Neural crest cell (in vitro differentiated cells): ENCODE measurements around the gene CRK. TPM values are rescaled to one million over a fixed set of nuclear protein-coding genes. Genes with fewer than 3 reads are reported as not detected.
"Not testable (repeated sequence)": the region's sequence is repeated elsewhere in the genome, so short reads cannot be mapped to it uniquely, and the experiment has no call there.

Experiments
- DNase-seq: peaks from one replicate; pipeline ENCODE4 v3.0.0; 2021; ENCODE audit warnings: low read depth, mixed read lengths, low spot score
- H3K27ac Mint-ChIP-seq: one replicate; pipeline ENCODE4 v1.8.0; 2021; ENCODE audit warnings: mild to moderate bottlenecking, mixed read lengths; ENCODE audit not compliant: unreplicated experiment
- H3K27me3 Mint-ChIP-seq: 2 replicates; pipeline ENCODE4 v1.8.0; 2021; ENCODE audit warnings: low read depth, mild to moderate bottlenecking, mixed read lengths
- H3K36me3 Mint-ChIP-seq: 2 replicates; pipeline ENCODE4 v1.8.0; 2021; ENCODE audit warnings: low read depth, mild to moderate bottlenecking, mixed read lengths
- H3K4me1 Mint-ChIP-seq: 2 replicates; pipeline ENCODE4 v1.8.0; 2021; ENCODE audit warnings: mixed read lengths
- H3K4me3 Mint-ChIP-seq: one replicate; pipeline ENCODE4 v1.8.0; 2021; ENCODE audit warnings: mild to moderate bottlenecking, mixed read lengths
- H3K9me3 Mint-ChIP-seq: 2 replicates; pipeline ENCODE4 v1.8.0; 2021; ENCODE audit warnings: mixed read lengths
- total RNA-seq: library from RNA; stranded (reverse); gene quantifications from 2 replicates; pipeline ENCODE4 v1.2.1, GENCODE V29; 2021
- TF ChIP-seq, protein P1 (sequence below): fragments of 200-600 bp; sonication (generic); conservative IDR thresholded peaks from 2 replicates; pipeline ENCODE4 v1.5.0; 2021; ENCODE audit warnings: antibody characterized with exemption, mild to moderate bottlenecking

CRK gene
- total RNA-seq, 1 donor from 2014 or later, result 58.5 TPM

GRCh38 chr17:1449412-1449967 lies 6.5 kb downstream of the CRK start:
- Mint-ChIP-seq H3K4me1 (peaks cover 32% of the 10 kb centered on the region), H3K36me3 (peaks cover 9% of the 10 kb centered on the region), H3K27ac (no peak overlapping the region)

DNA sequence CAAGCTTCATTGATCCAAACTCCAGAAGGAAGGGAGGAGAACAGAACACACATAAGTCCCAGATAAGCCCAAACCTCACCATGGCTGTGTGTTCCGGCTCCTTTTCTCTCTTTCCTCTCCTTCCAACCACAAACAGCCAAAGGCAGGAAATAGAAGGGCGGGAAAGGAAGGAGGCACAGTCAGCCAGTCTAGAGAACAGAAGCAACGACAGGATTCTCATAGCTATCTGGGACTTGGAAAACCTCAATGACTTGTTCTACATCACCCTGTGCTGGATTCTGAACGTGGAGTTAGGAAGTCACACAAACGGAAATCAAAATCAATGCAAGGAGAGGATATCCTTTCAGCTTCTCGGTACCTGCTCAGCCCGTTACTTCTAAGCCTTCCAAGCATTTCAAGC lies 9.0 kb downstream of the CRK start:
- peak overlapping the region; percentile 83 for H3K27ac Mint-ChIP-seq
- DNase-seq, result no peak
- H3K9me3 Mint-ChIP-seq, result no peaks in the 10 kb centered on the region
- H3K4me1 Mint-ChIP-seq, result peaks cover 16% of the 10 kb centered on the region
- no peak overlapping the region for H3K4me3 Mint-ChIP-seq
- TF ChIP-seq, protein P1, sequence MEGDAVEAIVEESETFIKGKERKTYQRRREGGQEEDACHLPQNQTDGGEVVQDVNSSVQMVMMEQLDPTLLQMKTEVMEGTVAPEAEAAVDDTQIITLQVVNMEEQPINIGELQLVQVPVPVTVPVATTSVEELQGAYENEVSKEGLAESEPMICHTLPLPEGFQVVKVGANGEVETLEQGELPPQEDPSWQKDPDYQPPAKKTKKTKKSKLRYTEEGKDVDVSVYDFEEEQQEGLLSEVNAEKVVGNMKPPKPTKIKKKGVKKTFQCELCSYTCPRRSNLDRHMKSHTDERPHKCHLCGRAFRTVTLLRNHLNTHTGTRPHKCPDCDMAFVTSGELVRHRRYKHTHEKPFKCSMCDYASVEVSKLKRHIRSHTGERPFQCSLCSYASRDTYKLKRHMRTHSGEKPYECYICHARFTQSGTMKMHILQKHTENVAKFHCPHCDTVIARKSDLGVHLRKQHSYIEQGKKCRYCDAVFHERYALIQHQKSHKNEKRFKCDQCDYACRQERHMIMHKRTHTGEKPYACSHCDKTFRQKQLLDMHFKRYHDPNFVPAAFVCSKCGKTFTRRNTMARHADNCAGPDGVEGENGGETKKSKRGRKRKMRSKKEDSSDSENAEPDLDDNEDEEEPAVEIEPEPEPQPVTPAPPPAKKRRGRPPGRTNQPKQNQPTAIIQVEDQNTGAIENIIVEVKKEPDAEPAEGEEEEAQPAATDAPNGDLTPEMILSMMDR, result no peak
- H3K36me3 Mint-ChIP-seq, result peaks cover 9% of the 10 kb centered on the region
- H3K27me3 Mint-ChIP-seq, result no peaks in the 10 kb centered on the region

More at GRCh38 chr17:1449412-1449967, 6.5 kb downstream of the CRK start:
- TF ChIP-seq, protein P1, result no peak
- H3K4me3 Mint-ChIP-seq, result peak overlapping the region; percentile 32
- DNase-seq, result no peak
- H3K9me3 Mint-ChIP-seq, result no peaks in the 10 kb centered on the region
- no peaks in the 10 kb centered on the region for H3K27me3 Mint-ChIP-seq

DNA sequence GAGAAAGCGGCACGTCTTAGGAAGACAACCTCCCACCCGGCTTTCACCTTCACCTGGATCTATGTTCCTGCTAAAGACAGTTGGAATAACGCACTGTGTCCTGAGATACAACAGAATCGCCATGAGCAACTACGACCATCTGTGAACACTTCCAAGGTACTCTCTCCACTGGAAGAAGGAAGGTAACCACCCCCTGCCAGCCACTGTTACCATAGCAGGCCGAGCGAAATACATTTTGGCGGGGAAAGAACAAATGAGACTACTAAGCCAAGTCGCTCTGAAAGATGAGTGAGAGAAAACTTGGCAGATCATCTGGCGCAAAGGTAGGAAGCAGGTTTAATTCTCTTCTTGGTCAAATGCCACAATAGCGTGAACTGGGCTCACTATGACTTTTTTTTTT lies 9.8 kb downstream of the CRK start:
- no peaks in the 10 kb centered on the region for H3K27me3 Mint-ChIP-seq
- H3K4me3 Mint-ChIP-seq, result no peak overlapping the region
- DNase-seq, result no peak
- TF ChIP-seq, protein P1, result no peak
- peaks cover 13% of the 10 kb centered on the region for H3K4me1 Mint-ChIP-seq
- H3K9me3 Mint-ChIP-seq, result no peaks in the 10 kb centered on the region
- H3K27ac Mint-ChIP-seq, result no peak overlapping the region
- H3K36me3 Mint-ChIP-seq, result peaks cover 9% of the 10 kb centered on the region

DNA sequence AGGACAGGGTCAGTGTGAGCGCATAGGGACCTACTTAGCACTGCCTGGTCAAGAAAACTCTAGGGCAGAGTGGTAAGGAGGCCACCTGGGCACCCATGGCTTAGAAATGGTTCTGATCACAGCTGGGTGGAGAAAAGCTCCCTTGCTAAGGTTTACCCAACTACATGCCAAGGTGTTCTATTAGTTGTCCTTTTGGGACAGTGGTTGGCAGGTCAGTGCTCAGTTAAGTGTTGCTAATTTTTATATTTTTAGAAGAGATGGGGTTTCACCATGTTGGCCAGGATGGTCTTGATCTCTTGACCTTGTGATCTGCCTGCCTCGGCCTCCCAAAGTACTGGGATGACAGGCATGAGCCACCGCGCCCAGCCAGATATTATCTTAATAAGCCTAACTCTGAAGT lies 10.3 kb downstream of the CRK start:
- not testable (repeated sequence) for H3K4me3 Mint-ChIP-seq, H3K36me3 Mint-ChIP-seq, H3K27ac Mint-ChIP-seq, H3K27me3 Mint-ChIP-seq, H3K9me3 Mint-ChIP-seq, DNase-seq
- H3K4me1 Mint-ChIP-seq, result peaks cover 13% of the 10 kb centered on the region

DNA sequence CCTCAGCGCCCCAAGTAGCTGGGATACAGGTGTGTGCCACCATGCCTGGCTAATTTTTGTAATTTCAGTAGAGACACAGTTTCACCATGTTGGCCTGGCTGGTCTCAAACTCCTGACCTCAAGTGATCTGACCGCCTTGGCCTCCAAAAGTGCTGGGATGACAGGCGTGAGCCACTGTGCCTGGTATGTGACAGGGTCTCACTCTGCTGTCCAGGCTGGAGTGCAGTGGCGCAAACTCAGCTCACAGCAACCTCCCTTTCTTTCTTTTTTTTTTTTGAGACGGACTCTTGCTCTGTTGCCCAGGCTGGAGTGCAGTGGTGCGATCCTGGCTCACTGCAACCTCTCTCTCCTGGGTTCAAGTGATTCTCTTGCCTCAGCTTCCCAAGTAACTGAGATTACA lies 13.3 kb downstream of the CRK start:
- not testable (repeated sequence) for H3K9me3 Mint-ChIP-seq, H3K27me3 Mint-ChIP-seq, H3K4me3 Mint-ChIP-seq, H3K36me3 Mint-ChIP-seq, H3K27ac Mint-ChIP-seq, DNase-seq, H3K4me1 Mint-ChIP-seq

DNA sequence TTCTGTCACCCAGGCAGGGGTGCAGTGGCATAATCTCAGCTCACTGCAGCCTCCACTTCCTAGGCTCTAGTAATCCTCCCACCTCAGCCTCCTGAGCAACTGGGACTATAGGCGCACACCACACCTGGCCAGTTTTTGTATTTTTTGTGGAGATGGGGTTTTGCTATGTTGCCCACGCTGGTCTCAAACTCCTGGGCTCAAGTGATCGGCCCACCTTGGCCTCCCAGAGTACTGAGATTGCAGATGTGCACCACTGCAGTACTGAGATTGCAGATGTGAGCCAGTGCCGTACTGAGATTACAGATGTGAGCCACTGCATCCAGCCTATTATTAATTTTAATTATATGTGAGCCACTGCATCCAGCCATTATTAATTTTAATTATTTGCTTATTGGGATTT lies 13.8 kb downstream of the CRK start:
- Mint-ChIP-seq H3K4me3 (no peak overlapping the region), H3K27ac (no peak overlapping the region), H3K4me1 (peaks cover 6% of the 10 kb centered on the region), H3K36me3 (no peaks in the 10 kb centered on the region), H3K9me3 (no peaks in the 10 kb centered on the region), H3K27me3 (no peaks in the 10 kb centered on the region)
- TF ChIP-seq, protein P1, result no peak
- no peak for DNase-seq

GRCh38 chr17:1440921-1441320 lies 15.1 kb downstream of the CRK start:
- no peak overlapping the region for H3K4me3 Mint-ChIP-seq
- no peak for DNase-seq
- peaks cover 6% of the 10 kb centered on the region for H3K4me1 Mint-ChIP-seq
- no peak overlapping the region for H3K27ac Mint-ChIP-seq
- TF ChIP-seq, protein P1, result no peak
- H3K27me3 Mint-ChIP-seq, result no peaks in the 10 kb centered on the region
- H3K36me3 Mint-ChIP-seq, result no peaks in the 10 kb centered on the region
- no peaks in the 10 kb centered on the region for H3K9me3 Mint-ChIP-seq
